Mesenchymal stem cell (in vitro differentiated cells and primary cell): ENCODE results near the gene CLIC3.

Experiments
- DNase-seq: peaks from one replicate; pipeline ENCODE4 v3.0.0-alpha.2; 2013
- H2AFZ ChIP-seq: one replicate; pipeline ENCODE4 v1.6.1; 2013; ENCODE audit warnings: low read depth, mild to moderate bottlenecking, control low read depth, inconsistent platforms, low read length, moderate library complexity
- H2AK5ac ChIP-seq: 2 replicates; pipeline ENCODE4 v1.6.1; 2013; ENCODE audit warnings: low read length, moderate library complexity, mild to moderate bottlenecking, inconsistent platforms; ENCODE audit not compliant: severe bottlenecking
- H2BK120ac ChIP-seq: one replicate; pipeline ENCODE4 v1.6.1; 2013; ENCODE audit warnings: low read depth, mild to moderate bottlenecking, inconsistent platforms, low read length, moderate library complexity
- H2BK12ac ChIP-seq, 2 experiments: one replicate each; pipeline ENCODE4 v1.6.1; 2013; ENCODE audit warnings: inconsistent platforms in 2 of 2, low read length in 2 of 2, mild to moderate bottlenecking in 2 of 2, moderate library complexity in 2 of 2, control low read depth in 1 of 2
- H2BK15ac ChIP-seq: one replicate; pipeline ENCODE4 v1.6.1; 2013; ENCODE audit warnings: mild to moderate bottlenecking, low read depth, inconsistent platforms; ENCODE audit not compliant: poor library complexity, severe bottlenecking
- H2BK5ac ChIP-seq: 2 replicates; pipeline ENCODE4 v1.6.1; 2013; ENCODE audit warnings: low read depth, mild to moderate bottlenecking, low read length, control low read depth, inconsistent platforms; ENCODE audit not compliant: poor library complexity, severe bottlenecking
- H3K14ac ChIP-seq, 2 experiments: one replicate each; pipeline ENCODE4 v1.6.1; 2013; ENCODE audit warnings: inconsistent platforms in 2 of 2, low read length in 2 of 2, control low read depth in 1 of 2, mild to moderate bottlenecking in 1 of 2, moderate library complexity in 1 of 2
- H3K18ac ChIP-seq, 2 experiments: one replicate each; pipeline ENCODE4 v1.6.1; 2013; ENCODE audit warnings: inconsistent platforms in 2 of 2, low read length in 2 of 2, control low read depth in 1 of 2, low read depth in 1 of 2, mild to moderate bottlenecking in 1 of 2
- H3K23ac ChIP-seq, 2 experiments: one replicate each; pipeline ENCODE4 v1.6.1; 2013; ENCODE audit warnings: inconsistent platforms in 2 of 2, low read length in 2 of 2, mild to moderate bottlenecking in 2 of 2, moderate library complexity in 2 of 2, control low read depth in 1 of 2
- H3K27ac ChIP-seq: 2 replicates; pipeline ENCODE4 v1.5.1; 2013; ENCODE audit warnings: mild to moderate bottlenecking, moderate library complexity, low read length, control low read depth, inconsistent platforms; ENCODE audit not compliant: poor library complexity, severe bottlenecking
- H3K27me3 ChIP-seq, 2 experiments: 2 replicates each; pipeline versions ENCODE4 v1.6.1 to v1.7.0; 2013; ENCODE audit warnings: low read length in 2 of 2, mild to moderate bottlenecking in 2 of 2, moderate library complexity in 2 of 2, control low read depth in 1 of 2, inconsistent platforms in 1 of 2; ENCODE audit not compliant: control insufficient read depth in 1 of 2, insufficient read depth in 1 of 2
- H3K36me3 ChIP-seq, 2 experiments: 2 replicates each; pipeline versions ENCODE4 v1.6.1 to v1.7.0; 2013; ENCODE audit warnings: low read length in 2 of 2, control low read depth in 1 of 2, inconsistent platforms in 1 of 2, low read depth in 1 of 2, mild to moderate bottlenecking in 1 of 2; ENCODE audit not compliant: insufficient read depth in 2 of 2, control insufficient read depth in 1 of 2
- H3K4ac ChIP-seq, 2 experiments: one replicate each; pipeline ENCODE4 v1.6.1; 2013; ENCODE audit warnings: inconsistent platforms in 2 of 2, low read length in 2 of 2, mild to moderate bottlenecking in 2 of 2, moderate library complexity in 2 of 2, control low read depth in 1 of 2, low read depth in 1 of 2
- H3K4me1 ChIP-seq: 2 replicates; pipeline ENCODE4 v1.6.1; 2013; ENCODE audit warnings: low read depth, low read length, control low read depth; ENCODE audit not compliant: control insufficient read depth, insufficient read depth
- H3K4me2 ChIP-seq: 2 replicates; pipeline ENCODE4 v1.6.1; 2013; ENCODE audit warnings: low read length, mild to moderate bottlenecking, inconsistent platforms; ENCODE audit not compliant: poor library complexity, severe bottlenecking
- H3K4me3 ChIP-seq, 2 experiments: 2 replicates each; pipeline versions ENCODE4 v1.5.1 to v1.7.0; 2013; ENCODE audit warnings: low read length in 2 of 2, mild to moderate bottlenecking in 2 of 2, control low read depth in 1 of 2, low read depth in 1 of 2; ENCODE audit not compliant: insufficient read depth in 1 of 2
- H3K79me1 ChIP-seq: replicated peaks from 2 replicates; pipeline ENCODE4 v1.6.1; 2013; ENCODE audit warnings: mild to moderate bottlenecking, control low read depth, low read length, inconsistent platforms; ENCODE audit not compliant: poor library complexity, severe bottlenecking
- H3K9ac ChIP-seq: 2 replicates; pipeline ENCODE4 v1.7.0; 2013; ENCODE audit warnings: mild to moderate bottlenecking, low read length, moderate library complexity
- H3K9me3 ChIP-seq: 2 replicates; pipeline ENCODE4 v1.7.0; 2013; ENCODE audit warnings: mild to moderate bottlenecking, low read length; ENCODE audit not compliant: control insufficient read depth
- H4K8ac ChIP-seq: one replicate; pipeline ENCODE4 v1.6.1; 2013; ENCODE audit warnings: inconsistent platforms, mild to moderate bottlenecking, low read length, moderate library complexity
- H4K91ac ChIP-seq: one replicate; pipeline ENCODE4 v1.6.1; 2013; ENCODE audit warnings: mild to moderate bottlenecking, low read length, inconsistent platforms
- WGBS: methylation state at CpG from one replicate; pipeline ENCODE4 v1.1.7; 2013; ENCODE audit warnings: mixed read lengths; 5-methylcytosine and 5-hydroxymethylcytosine counted together

CLIC3 gene

GRCh38 chr9:136992819-136993369 is 3.5 kb downstream of the CLIC3 start:
- Histone ChIP-seq H2BK120ac (no peak overlapping the region), H3K36me3 (peaks cover 0 to 28% of the 10 kb centered on the region in 2 experiments), H2BK15ac (no peak overlapping the region), H3K27ac (no peak overlapping the region), H3K4me2 (peak overlapping the region; percentile 68), H2AFZ (no peak overlapping the region), H3K27me3 (peaks cover 0 to 5% of the 10 kb centered on the region in 2 experiments), H3K18ac (peak overlapping the region in 1 of 2 experiments; percentile 32), H3K4me1 (peaks cover 42% of the 10 kb centered on the region), H4K91ac (peak overlapping the region; percentile 48), H3K9ac (peak overlapping the region; percentile 81), H2BK5ac (no peak overlapping the region), H3K79me1 (peaks cover 15% of the 10 kb centered on the region), H3K4me3 (peak overlapping the region; percentile 78 to 87), H2AK5ac (no peak overlapping the region), H3K4ac (peak overlapping the region in 1 of 2 experiments; percentile 32), H3K9me3 (no peaks in the 10 kb centered on the region), H3K14ac (peak overlapping the region in 1 of 2 experiments; percentile 9), H3K23ac (no peak overlapping the region), H2BK12ac (no peak overlapping the region), H4K8ac (no peak overlapping the region)
- WGBS = 57% methylated on average over 14 of the region's 18 CpGs
- no peak for DNase-seq

DNA sequence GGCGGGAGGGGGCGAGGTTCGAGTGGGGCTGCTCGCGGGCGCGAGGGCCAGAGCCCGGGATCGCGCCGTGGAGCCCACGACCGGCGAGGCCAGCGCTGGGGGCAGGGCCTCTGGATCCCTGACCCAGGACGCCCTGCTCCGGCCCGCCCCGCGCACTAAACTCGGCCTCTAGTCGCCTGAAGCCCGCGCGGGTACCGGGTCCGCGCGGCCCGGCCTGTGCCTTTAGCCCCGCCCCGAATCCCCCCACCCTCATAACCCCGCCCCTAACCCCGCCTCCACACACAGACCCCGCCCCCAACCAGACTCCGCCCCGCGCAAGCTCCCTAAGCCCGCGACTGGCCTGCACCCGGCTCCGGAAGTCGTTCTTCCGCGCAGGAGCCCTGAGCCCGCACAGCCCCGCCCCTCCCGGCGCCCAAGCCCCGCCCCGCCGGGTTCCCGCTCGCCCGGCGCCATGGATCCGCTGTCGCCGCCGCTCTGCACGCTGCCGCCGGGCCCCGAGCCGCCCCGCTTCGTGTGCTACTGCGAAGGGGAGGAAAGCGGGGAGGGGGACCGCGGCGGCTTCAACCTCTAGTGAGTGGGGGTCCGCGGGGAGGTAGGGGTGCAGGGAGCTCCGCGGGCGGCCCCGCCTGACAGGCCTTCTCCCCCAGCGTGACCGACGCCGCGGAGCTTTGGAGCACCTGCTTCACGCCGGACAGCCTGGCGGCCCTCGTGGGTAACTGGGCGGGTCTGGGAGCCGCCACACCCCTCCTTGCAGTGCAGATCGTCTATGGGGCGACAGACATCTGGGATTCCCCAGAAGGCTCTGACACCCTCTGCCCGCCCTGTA is 4.2 kb downstream of the CLIC3 start, which contains the start of gene PAXX:
Gene PAXX (plus strand): TSS at position 430 of the 826 bp plus-strand sequence. CDS start 22 bp downstream, at position 452.
- H3K36me3 ChIP-seq = peaks cover 0 to 28% of the 10 kb centered on the region in 2 experiments
- peak within 1 kb of the TSS; percentile 68 for H3K4me2 ChIP-seq
- WGBS = under 1% methylated on average over 56 of the region's 92 CpGs
- no peak within 1 kb of the TSS for H2BK5ac ChIP-seq
- H3K9me3 ChIP-seq = no peaks in the 10 kb centered on the region
- peak within 1 kb of the TSS; percentile 78 to 87 for H3K4me3 ChIP-seq
- peaks cover 15% of the 10 kb centered on the region for H3K79me1 ChIP-seq
- no peak within 1 kb of the TSS for H2AFZ ChIP-seq
- peak within 1 kb of the TSS; percentile 82 for H2BK15ac ChIP-seq
- peak within 1 kb of the TSS; percentile 81 for H3K9ac ChIP-seq
- peaks cover 35% of the 10 kb centered on the region for H3K4me1 ChIP-seq
- peak within 1 kb of the TSS; percentile 54 for H2BK120ac ChIP-seq
- peak within 1 kb of the TSS in 1 of 2 experiments; percentile 78 for H3K4ac ChIP-seq
- no peak within 1 kb of the TSS for H3K27ac ChIP-seq
- H3K23ac ChIP-seq = no peak within 1 kb of the TSS
- H2BK12ac ChIP-seq = no peak within 1 kb of the TSS
- H2AK5ac ChIP-seq = no peak within 1 kb of the TSS
- DNase-seq = peak; percentile 88
- H3K27me3 ChIP-seq = peaks cover 0 to 4% of the 10 kb centered on the region in 2 experiments
- peak within 1 kb of the TSS; percentile 81 for H4K91ac ChIP-seq
- H3K18ac ChIP-seq = peak within 1 kb of the TSS; percentile 77 to 80
- H3K14ac ChIP-seq = peak within 1 kb of the TSS in 1 of 2 experiments; percentile 9
- peak within 1 kb of the TSS; percentile 90 for H4K8ac ChIP-seq

DNA sequence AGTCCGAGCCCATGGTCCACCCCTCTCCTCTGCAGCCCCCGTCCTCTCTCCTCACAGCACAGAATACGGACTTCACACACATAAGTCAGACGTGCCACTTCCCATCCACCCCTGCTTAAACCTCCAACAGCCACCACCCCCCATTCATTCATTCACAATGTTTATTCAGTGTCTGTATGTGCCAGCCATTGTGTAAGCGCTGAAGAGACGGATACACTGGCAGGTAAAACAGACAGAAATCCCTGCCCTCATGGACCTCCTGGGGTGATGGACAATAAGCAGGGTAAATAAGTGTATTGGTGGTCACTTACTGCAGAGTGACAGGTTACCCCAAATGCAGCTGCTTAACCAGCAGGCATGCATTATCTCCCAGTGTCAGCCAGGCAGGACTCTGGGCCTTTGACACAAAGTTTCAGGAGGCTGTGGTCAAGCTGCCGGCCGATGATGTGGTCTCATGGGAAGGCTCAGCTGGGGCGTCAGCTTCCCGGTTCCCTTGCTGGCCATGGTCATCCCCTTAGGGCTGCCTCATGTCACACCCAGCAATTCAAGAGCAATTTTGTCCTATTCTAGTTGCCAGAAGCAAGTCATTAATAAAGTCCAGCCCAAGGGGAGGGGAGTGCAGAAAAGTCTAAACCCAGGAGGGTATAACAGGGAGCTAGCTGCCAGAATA is 6.0 kb downstream of the CLIC3 start:
- Histone ChIP-seq H3K4ac (no peak overlapping the region), H2BK12ac (no peak overlapping the region), H4K91ac (no peak overlapping the region), H3K4me3 (no peak overlapping the region), H3K23ac (no peak overlapping the region), H4K8ac (no peak overlapping the region), H3K27me3 (peaks cover 7 to 12% of the 10 kb centered on the region in 2 experiments), H3K4me1 (peaks cover 22% of the 10 kb centered on the region), H3K18ac (no peak overlapping the region), H3K9me3 (no peaks in the 10 kb centered on the region), H2BK5ac (no peak overlapping the region), H2AK5ac (no peak overlapping the region), H3K36me3 (peaks cover 0 to 22% of the 10 kb centered on the region in 2 experiments), H3K79me1 (peaks cover 15% of the 10 kb centered on the region), H2AFZ (no peak overlapping the region), H3K4me2 (no peak overlapping the region), H3K9ac (no peak overlapping the region), H2BK15ac (no peak overlapping the region), H2BK120ac (no peak overlapping the region), H3K14ac (no peak overlapping the region), H3K27ac (no peak overlapping the region)
- no peak for DNase-seq
- 95% methylated on average over 10 of the region's 10 CpGs for WGBS

GRCh38 chr9:136988872-136989271 is 7.5 kb downstream of the CLIC3 start:
- Histone ChIP-seq H2AFZ (no peak overlapping the region), H3K4ac (no peak overlapping the region), H2BK120ac (no peak overlapping the region), H3K36me3 (peaks cover 0 to 7% of the 10 kb centered on the region in 2 experiments), H4K91ac (no peak overlapping the region), H3K23ac (no peak overlapping the region), H3K4me2 (no peak overlapping the region), H2BK12ac (peak overlapping the region in 1 of 2 experiments; percentile 41), H2AK5ac (no peak overlapping the region), H3K79me1 (peaks cover 12% of the 10 kb centered on the region), H3K4me3 (no peak overlapping the region), H3K14ac (no peak overlapping the region), H3K27ac (no peak overlapping the region), H2BK15ac (no peak overlapping the region), H2BK5ac (no peak overlapping the region), H3K27me3 (peaks cover 21 to 27% of the 10 kb centered on the region in 2 experiments), H3K18ac (no peak overlapping the region), H3K9ac (no peak overlapping the region), H3K4me1 (peaks cover 29% of the 10 kb centered on the region), H4K8ac (no peak overlapping the region), H3K9me3 (no peaks in the 10 kb centered on the region)
- DNase-seq = no peak
- 97% methylated on average over 4 of the region's 4 CpGs for WGBS
